Activated T-helper 2 cell treated with anti-CD3 and anti-CD28 coated beads, Interferon-gamma antibody, Interleukin-2, Interleukin-4, amounts not matched to agents 10 μg/mL and 5 μg/mL and 100 μg/mL, durations not matched to agents 14 hours and 24 hours and 36 hours (primary cell): ENCODE data around the gene GRB10. TPM values are rescaled to one million over a fixed set of nuclear protein-coding genes. Genes with fewer than 3 reads are reported as not detected.

Experiments
- DNase-seq: peaks from one replicate; pipeline ENCODE4 v3.0.0; 2021; ENCODE audit warnings: low spot score
- H3K27ac Mint-ChIP-seq: one replicate; pipeline ENCODE4 v1.8.0; 2021; ENCODE audit warnings: mixed read lengths
- H3K27me3 Mint-ChIP-seq: one replicate; pipeline ENCODE4 v1.8.0; 2021; ENCODE audit warnings: low read depth, mixed read lengths
- H3K36me3 Mint-ChIP-seq: one replicate; pipeline ENCODE4 v1.8.0; 2021; ENCODE audit warnings: low read depth, mixed read lengths
- H3K4me1 Mint-ChIP-seq: one replicate; pipeline ENCODE4 v1.8.0; 2021; ENCODE audit warnings: low read depth, mixed read lengths
- H3K4me3 Mint-ChIP-seq: one replicate; pipeline ENCODE4 v1.8.0; 2021; ENCODE audit warnings: low read depth, mild to moderate bottlenecking, moderate library complexity, mixed read lengths
- H3K9me3 Mint-ChIP-seq: one replicate; pipeline ENCODE4 v1.8.0; 2021; ENCODE audit warnings: mixed read lengths
- intact Hi-C: fragments of 100-400 bp; cut with micrococcal nuclease; formaldehyde crosslinking; loops from one replicate; pipeline ENCODE4 v1.15.1; 2023
- total RNA-seq: library from RNA; stranded (reverse); gene quantifications from 2 replicates; pipeline ENCODE4 v1.2.3, GENCODE V29; 2022

GRB10 gene
- total RNA-seq, 1 donor from 2014 or later, result 2.3 TPM

DNA sequence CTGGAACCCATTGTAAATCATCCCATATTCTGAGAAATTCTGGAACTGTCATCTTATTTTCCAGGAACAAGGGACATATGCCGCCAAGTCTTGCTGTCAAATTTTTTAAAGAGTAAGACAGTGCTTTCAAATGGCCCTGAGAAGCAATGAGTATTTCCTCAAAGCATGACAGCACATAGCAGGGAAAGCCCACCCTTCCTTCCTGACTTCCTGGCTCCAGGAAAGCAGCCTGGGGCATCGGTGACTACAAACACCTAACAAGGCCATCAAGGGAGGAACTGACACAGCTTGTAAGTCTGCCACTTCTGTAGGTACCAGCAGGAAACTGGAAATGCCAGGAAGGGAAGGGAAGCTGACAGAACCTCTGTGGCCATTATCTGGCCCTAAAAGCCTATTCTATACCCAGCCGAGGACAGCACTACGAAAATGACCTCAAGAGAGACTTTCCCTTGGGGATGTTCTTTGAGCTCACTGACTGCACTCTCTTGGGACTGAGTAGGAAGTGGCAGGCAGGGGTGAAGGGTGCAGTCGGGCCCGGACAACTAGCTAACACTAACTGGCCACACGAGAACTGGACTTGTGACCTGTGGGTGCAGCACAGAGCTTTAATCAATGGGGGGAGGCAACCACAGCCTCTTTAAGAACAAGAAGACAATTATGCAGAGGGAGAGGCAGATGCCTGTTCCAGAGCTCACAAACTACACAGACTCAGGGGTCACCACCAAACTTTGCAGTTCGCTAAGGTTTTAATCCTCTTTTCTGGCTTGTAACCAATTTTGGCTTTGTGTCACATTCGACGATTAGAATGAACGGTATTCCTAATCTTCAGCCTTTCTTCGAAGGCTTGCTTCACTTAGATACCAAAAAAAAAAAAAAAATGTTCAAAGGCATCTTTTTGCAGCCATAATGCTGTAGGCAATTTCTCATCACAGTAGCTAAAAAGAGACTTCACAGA lies 52.0 kb downstream of the GRB10 start:
- no peak overlapping the region for H3K27ac Mint-ChIP-seq
- H3K4me1 Mint-ChIP-seq, result peaks cover 6% of the 10 kb centered on the region
- intact Hi-C loops, result no loop called here
- no peak overlapping the region for H3K4me3 Mint-ChIP-seq
- peaks cover 3% of the 10 kb centered on the region for H3K27me3 Mint-ChIP-seq
- no peak for DNase-seq
- H3K9me3 Mint-ChIP-seq, result no peaks in the 10 kb centered on the region
- no peaks in the 10 kb centered on the region for H3K36me3 Mint-ChIP-seq

DNA sequence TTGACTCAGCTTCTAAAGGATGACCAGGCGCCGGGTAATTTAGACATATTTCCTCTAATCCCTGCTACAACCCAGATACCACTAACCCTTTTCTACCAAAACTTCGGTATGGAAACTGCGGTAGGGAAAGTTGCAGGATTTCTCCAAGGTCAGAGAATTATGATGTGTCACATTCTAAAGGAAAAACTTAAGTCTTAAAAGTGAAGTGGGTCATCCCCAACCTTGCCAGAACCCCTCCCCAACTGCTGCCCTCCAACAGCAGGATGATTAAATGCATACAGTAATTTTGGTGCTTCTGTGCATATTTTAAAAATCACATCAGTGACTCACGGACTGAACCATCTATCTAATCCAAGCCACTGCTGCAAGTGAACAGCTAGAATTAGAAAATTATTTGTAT lies 52.7 kb downstream of the GRB10 start:
- H3K4me3 Mint-ChIP-seq, result no peak overlapping the region

DNA sequence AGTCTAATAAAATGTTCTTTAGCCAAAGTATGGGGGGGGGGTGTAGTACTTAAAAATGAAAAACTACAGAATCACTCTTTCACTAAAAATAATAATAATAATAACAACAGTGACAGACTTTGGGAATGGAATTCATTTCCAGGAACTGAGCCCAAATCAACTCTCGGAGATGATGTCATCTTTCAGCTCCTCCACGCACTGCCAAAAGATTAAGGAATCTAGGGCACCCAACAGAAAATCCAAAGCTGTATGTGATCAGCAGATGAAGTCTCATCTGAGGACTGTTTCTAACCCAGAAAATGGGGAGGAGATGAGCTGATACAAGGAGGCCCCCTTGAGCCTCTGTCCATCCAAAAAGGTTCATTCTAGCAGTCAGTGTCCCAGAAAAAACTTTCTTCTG lies 54.5 kb downstream of the GRB10 start:
- H3K4me3 Mint-ChIP-seq, result no peak overlapping the region

More for the DNA sequence above, 52.7 kb downstream of the GRB10 start:
- peaks cover 3% of the 10 kb centered on the region for H3K27me3 Mint-ChIP-seq
- H3K9me3 Mint-ChIP-seq, result no peaks in the 10 kb centered on the region
- no peak overlapping the region for H3K27ac Mint-ChIP-seq
- no peaks in the 10 kb centered on the region for H3K36me3 Mint-ChIP-seq
- intact Hi-C loops, result no loop called here
- peaks cover under 1% of the 10 kb centered on the region for H3K4me1 Mint-ChIP-seq
- DNase-seq, result no peak

GRCh38 chr7:50727711-50728110 lies 55.0 kb downstream of the GRB10 start:
- no peak overlapping the region for H3K27ac Mint-ChIP-seq
- DNase-seq, result no peak
- no peaks in the 10 kb centered on the region for H3K9me3 Mint-ChIP-seq
- intact Hi-C loops, result loop anchor here (2.0 kb wide), 1 partner anchor 13 kb away; no protein-coding TSS in a partner anchor
- no peaks in the 10 kb centered on the region for H3K36me3 Mint-ChIP-seq
- H3K4me3 Mint-ChIP-seq, result no peak overlapping the region
- H3K27me3 Mint-ChIP-seq, result peaks cover 3% of the 10 kb centered on the region
- no peaks in the 10 kb centered on the region for H3K4me1 Mint-ChIP-seq

More for the DNA sequence above, 54.5 kb downstream of the GRB10 start:
- Mint-ChIP-seq H3K27me3 (peaks cover 3% of the 10 kb centered on the region), H3K9me3 (no peaks in the 10 kb centered on the region), H3K36me3 (no peaks in the 10 kb centered on the region), H3K4me1 (no peaks in the 10 kb centered on the region), H3K27ac (no peak overlapping the region)
- DNase-seq, result no peak
- intact Hi-C loops, result no loop called here

DNA sequence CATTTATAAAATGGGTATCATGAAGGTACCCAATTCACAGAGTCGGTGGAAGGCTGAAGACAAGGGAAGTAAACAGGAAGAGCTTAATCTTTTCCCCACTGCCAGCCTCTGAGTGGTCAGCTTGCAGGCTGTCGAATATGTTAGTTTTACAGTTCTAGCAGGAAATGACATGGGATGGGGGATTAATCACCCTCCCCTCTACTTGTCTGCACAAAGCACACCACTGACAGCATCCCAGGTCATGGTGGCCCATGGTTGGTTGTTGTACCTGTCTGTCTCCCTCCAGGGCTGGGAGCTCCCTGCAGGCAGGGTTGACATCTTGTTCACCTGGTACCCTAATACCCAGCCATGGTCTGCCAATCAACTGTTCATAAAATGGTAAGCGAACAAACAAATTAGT lies 55.6 kb downstream of the GRB10 start:
- Mint-ChIP-seq H3K27me3 (peaks cover 3% of the 10 kb centered on the region), H3K27ac (no peak overlapping the region), H3K36me3 (no peaks in the 10 kb centered on the region), H3K9me3 (no peaks in the 10 kb centered on the region), H3K4me1 (no peaks in the 10 kb centered on the region), H3K4me3 (no peak overlapping the region)
- DNase-seq, result no peak
- intact Hi-C loops, result loop anchor here (2.0 kb wide), 1 partner anchor 14 kb away; no protein-coding TSS in a partner anchor

DNA sequence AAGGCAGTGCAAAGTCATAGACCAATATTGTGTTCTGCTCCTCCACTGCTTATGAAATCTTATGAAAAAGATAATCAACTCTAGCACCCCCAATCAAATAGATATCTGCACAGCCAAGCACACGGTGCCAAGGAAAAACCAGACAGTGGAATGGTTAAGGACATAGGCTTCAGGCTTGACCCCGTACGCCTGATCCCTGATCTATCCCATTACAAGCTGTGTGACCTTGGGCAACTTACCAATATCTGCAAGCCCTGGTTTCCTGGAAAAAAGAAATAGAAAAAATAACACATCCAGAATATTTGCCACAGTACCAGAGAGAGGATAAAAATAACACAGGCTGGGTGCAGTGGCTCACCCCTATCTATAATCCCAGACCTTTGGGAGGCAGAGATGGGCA lies 56.9 kb downstream of the GRB10 start:
- Mint-ChIP-seq H3K27me3 (peaks cover 3% of the 10 kb centered on the region), H3K27ac (no peak overlapping the region), H3K4me3 (no peak overlapping the region), H3K36me3 (no peaks in the 10 kb centered on the region), H3K4me1 (no peaks in the 10 kb centered on the region), H3K9me3 (no peaks in the 10 kb centered on the region)
- intact Hi-C loops, result loop anchor here (2.0 kb wide), 1 partner anchor 15 kb away; no protein-coding TSS in a partner anchor
- no peak for DNase-seq

- no peak for DNase-seq
- H3K27ac Mint-ChIP-seq, result no peak overlapping the region
- no peaks in the 10 kb centered on the region for H3K9me3 Mint-ChIP-seq
- no peaks in the 10 kb centered on the region for H3K36me3 Mint-ChIP-seq
- intact Hi-C loops, result no loop called here
- peaks cover 3% of the 10 kb centered on the region for H3K27me3 Mint-ChIP-seq
- H3K4me3 Mint-ChIP-seq, result no peak overlapping the region
- H3K4me1 Mint-ChIP-seq, result no peaks in the 10 kb centered on the region
Measured at GRCh38 chr7:50724526-50725520, 57.9 kb downstream of the GRB10 start.

DNA sequence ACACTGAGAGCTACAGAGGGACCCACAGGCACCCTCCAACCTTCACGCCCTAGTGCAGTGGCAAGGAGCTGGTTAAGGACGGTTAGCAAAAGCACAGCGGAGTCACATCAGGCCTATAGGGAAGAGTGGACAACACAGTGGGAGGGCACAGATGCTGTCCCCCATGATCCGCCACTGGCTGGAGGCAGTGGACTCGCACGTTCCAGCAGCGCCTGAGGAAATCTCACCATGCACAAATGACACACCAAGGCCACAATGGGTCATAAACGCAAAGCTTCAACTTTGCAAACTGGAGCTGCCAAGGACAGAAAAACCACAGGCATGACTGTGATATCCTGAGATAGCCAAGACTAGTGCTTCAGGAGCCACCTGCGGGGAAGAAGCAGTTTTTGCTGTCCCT lies 58.8 kb downstream of the GRB10 start:
- no peak overlapping the region for H3K27ac Mint-ChIP-seq
- no peaks in the 10 kb centered on the region for H3K9me3 Mint-ChIP-seq
- H3K4me1 Mint-ChIP-seq, result no peaks in the 10 kb centered on the region
- peaks cover 3% of the 10 kb centered on the region for H3K27me3 Mint-ChIP-seq
- no peak for DNase-seq
- no peaks in the 10 kb centered on the region for H3K36me3 Mint-ChIP-seq
- intact Hi-C loops, result no loop called here
- H3K4me3 Mint-ChIP-seq, result no peak overlapping the region

DNA sequence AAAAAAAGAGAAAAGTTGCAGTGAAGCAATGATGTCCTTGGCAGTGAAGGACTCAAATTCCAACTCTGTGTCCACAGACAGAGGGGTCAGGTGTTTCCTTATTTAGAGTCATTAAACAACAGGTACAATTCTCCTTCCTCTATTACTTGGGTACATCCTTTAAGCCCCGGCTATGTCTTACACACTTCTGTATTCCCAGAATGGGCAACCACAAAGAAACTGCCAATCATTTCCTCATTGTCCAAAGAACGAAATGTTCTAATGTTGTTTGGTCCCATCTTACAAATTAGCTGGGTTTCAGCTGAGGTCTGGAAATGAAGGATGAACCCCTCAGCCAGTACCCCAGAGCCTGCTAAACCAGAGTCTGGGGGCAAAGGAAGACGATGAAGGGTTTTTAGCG lies 59.5 kb downstream of the GRB10 start:
- intact Hi-C loops, result no loop called here
- no peak for DNase-seq

DNA sequence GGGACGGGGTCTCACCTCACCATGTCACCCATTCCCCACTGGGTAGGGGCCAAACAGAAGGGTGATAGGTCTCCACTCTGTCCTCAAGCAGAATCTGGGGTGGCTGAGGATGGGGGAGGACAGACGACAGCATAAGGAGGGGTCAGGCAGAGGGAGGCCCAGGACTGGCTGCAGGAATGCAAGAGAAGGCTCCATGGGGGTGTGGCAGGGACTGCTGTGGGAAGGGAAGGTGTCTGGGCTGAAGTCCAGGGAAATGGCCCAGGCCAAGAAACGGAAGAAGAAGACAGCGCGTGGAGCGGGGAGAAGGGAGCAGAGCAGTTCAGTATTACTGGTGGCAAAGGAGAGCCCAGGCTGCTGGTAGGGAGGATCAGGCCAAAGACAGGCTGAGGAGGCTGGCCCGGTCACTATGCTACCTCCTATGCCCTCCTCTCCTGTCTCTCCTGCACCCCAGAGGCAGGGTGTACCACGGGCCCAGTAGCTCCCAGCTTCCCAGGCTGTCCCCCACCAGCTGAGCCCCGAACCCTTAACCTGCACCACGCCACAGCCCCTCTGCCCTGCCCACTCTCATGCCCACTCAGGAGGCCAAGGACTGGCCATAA lies 60.9 kb downstream of the GRB10 start:
- Mint-ChIP-seq H3K9me3 (no peaks in the 10 kb centered on the region), H3K4me1 (no peaks in the 10 kb centered on the region), H3K4me3 (no peak overlapping the region), H3K27ac (no peak overlapping the region), H3K27me3 (peaks cover 3% of the 10 kb centered on the region), H3K36me3 (no peaks in the 10 kb centered on the region)
- no peak for DNase-seq
- intact Hi-C loops, result no loop called here

More for the DNA sequence above, 59.5 kb downstream of the GRB10 start:
- no peaks in the 10 kb centered on the region for H3K9me3 Mint-ChIP-seq
- no peak overlapping the region for H3K27ac Mint-ChIP-seq
- no peaks in the 10 kb centered on the region for H3K4me1 Mint-ChIP-seq
- no peak overlapping the region for H3K4me3 Mint-ChIP-seq
- H3K27me3 Mint-ChIP-seq, result peaks cover 3% of the 10 kb centered on the region
- H3K36me3 Mint-ChIP-seq, result no peaks in the 10 kb centered on the region

DNA sequence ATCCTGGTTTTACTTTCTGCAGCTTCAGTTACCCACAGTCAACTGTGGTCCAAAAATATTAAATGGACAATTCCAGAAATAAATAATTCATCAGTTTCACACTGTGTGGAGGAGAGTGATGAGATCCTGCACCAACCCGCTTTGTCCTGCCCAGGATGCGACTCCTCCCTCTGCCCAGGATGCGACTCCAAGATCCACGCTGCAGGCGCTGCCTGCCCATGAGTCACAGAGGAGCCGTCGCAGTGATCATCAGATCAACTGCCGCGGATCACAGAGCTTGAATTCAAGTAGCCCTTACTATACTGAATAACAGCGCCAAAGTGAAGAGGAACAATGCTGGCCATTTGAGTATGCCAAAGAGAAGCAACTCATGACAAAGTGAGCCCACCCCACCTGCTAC lies 61.5 kb downstream of the GRB10 start:
- intact Hi-C loops, result no loop called here
- Mint-ChIP-seq H3K4me3 (no peak overlapping the region), H3K4me1 (no peaks in the 10 kb centered on the region), H3K9me3 (no peaks in the 10 kb centered on the region), H3K27ac (no peak overlapping the region), H3K36me3 (no peaks in the 10 kb centered on the region), H3K27me3 (no peaks in the 10 kb centered on the region)
- no peak for DNase-seq

DNA sequence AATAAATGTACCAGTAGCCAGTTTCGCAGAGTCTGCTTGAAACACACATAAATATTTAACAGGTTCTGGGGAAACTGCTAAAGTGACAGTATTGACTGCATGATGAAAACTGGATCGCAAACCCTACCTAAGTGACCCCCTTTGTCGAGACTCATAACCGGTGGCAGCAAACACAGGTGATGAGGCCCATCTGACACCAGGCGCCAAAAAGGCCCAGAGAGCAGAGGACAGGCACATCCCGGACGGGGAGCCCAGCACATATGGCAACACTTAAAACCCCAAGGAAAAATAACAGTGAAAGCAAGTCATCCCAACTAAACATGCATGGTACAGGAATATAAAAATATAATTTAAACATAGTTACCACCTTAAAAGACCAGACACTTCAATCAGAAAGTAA lies 62.4 kb downstream of the GRB10 start:
- no peak overlapping the region for H3K27ac Mint-ChIP-seq
- H3K4me3 Mint-ChIP-seq, result no peak overlapping the region
- H3K4me1 Mint-ChIP-seq, result no peaks in the 10 kb centered on the region
- H3K27me3 Mint-ChIP-seq, result no peaks in the 10 kb centered on the region
- DNase-seq, result no peak
- intact Hi-C loops, result no loop called here
- H3K36me3 Mint-ChIP-seq, result no peaks in the 10 kb centered on the region
- H3K9me3 Mint-ChIP-seq, result no peaks in the 10 kb centered on the region
